Activated CD4-positive, alpha-beta T cell treated with anti-CD3 and anti-CD28 coated beads, Interleukin-2, amount 50 U/mL, for 16 hours (primary cell): ENCODE measurements around the gene MRPL54.
A peak's percentile ranks its signal among the peaks of the same experiment; 100 is the strongest.
"Not testable (repeated sequence)": the region's sequence is repeated elsewhere in the genome, so short reads cannot be mapped to it uniquely, and the experiment has no call there.

Experiments
- DNase-seq: peaks from one replicate; pipeline ENCODE4 v3.0.0-alpha.2; 2020

The MRPL54 gene

GRCh38 chr19:3813473-3814392, 51.3 kb downstream of the MRPL54 start:
- peak; percentile 16 for DNase-seq

- DNase-seq = no peak
These were observed 52.2 kb downstream of the MRPL54 start for GRCh38 chr19:3814648-3815047.

- DNase-seq = not testable (repeated sequence)
These were observed 53.7 kb downstream of the MRPL54 start for GRCh38 chr19:3816148-3816547.

GRCh38 chr19:3816566-3817218, 54.2 kb downstream of the MRPL54 start:
- no peak for DNase-seq
